ENCODE measurements around the gene ITPRID1. TPM values are rescaled to one million over a fixed set of nuclear protein-coding genes. Genes with fewer than 3 reads are reported as not detected.

Gene ITPRID1
- total and polyA plus RNA-seq, 10 donors, result not detected

GRCh38 chr7:31669461-31669860 is 155.6 kb downstream of the ITPRID1 start:
- no peaks in the 10 kb centered on the region for H3K27me3 ChIP-seq (replicated peaks in 1 of 7)
- no peak for TF ChIP-seq CTCF (IDR thresholded peaks at IDR 0.05 in 8 of 11, conservative IDR thresholded peaks at IDR 0.05 in 3 of 11)
- no peak for TF ChIP-seq POLR2A (IDR thresholded peaks at IDR 0.05)
- TF ChIP-seq POLR2AphosphoS5 (IDR thresholded peaks at IDR 0.05), result no peak
- peaks cover 0 to 10% (median 3%) of the 10 kb centered on the region in 6 donors for H3K4me1 ChIP-seq
- H3K9me3 ChIP-seq, result peaks cover 0 to 9% (median 0%) of the 10 kb centered on the region in 8 donors
- H3K36me3 ChIP-seq, result no peaks in the 10 kb centered on the region
- no peak for DNase-seq
- H3K27ac ChIP-seq, result no peak overlapping the region
- no peak overlapping the region for H3K4me3 ChIP-seq
- intact Hi-C loops (cut with DNase I; ENCODE audit: low total_unique reads), result no loop called here

- Histone ChIP-seq H3K27me3 (replicated peaks in 1 of 7) (no peaks in the 10 kb centered on the region), H3K27ac (no peak overlapping the region), H3K36me3 (no peaks in the 10 kb centered on the region), H3K4me1 (no peaks in the 10 kb centered on the region), H3K4me3 (no peak overlapping the region), H3K9me3 (no peaks in the 10 kb centered on the region)
- WGBS, 5 donors, result 91 to 94% (median 92%) methylated on average over 12 of the region's 12 CpGs
- DNase-seq, result no peak
- intact Hi-C loops (cut with DNase I; ENCODE audit: low total_unique reads), result no loop called here
- TF ChIP-seq POLR2AphosphoS5 (IDR thresholded peaks at IDR 0.05) (no peak), CTCF (IDR thresholded peaks at IDR 0.05 in 8 of 11, conservative IDR thresholded peaks at IDR 0.05 in 3 of 11) (no peak), POLR2A (IDR thresholded peaks at IDR 0.05) (no peak)
Measured at GRCh38 chr7:31679574-31680305, 165.8 kb downstream of the ITPRID1 start.

- Histone ChIP-seq H3K4me1 (peaks cover 0 to 7% (median under 1%) of the 10 kb centered on the region in 6 donors), H3K9me3 (no peaks in the 10 kb centered on the region), H3K27me3 (replicated peaks in 1 of 7) (no peaks in the 10 kb centered on the region), H3K4me3 (no peak overlapping the region), H3K27ac (no peak overlapping the region), H3K36me3 (no peaks in the 10 kb centered on the region)
- intact Hi-C loops (cut with DNase I; ENCODE audit: low total_unique reads), result no loop called here
- DNase-seq, result no peak
- TF ChIP-seq CTCF (IDR thresholded peaks at IDR 0.05 in 8 of 11, conservative IDR thresholded peaks at IDR 0.05 in 3 of 11), result no peak
- TF ChIP-seq POLR2A (IDR thresholded peaks at IDR 0.05), result no peak
- TF ChIP-seq POLR2AphosphoS5 (IDR thresholded peaks at IDR 0.05), result no peak
- WGBS, 5 donors, result 55 to 71% (median 65%) methylated on average over 5 of the region's 5 CpGs
Measured at GRCh38 chr7:31683445-31684225, 169.7 kb downstream of the ITPRID1 start.
